Neural progenitor cell (in vitro differentiated cells): ENCODE data around the gene GJA4.

Experiments used
- CTCF ChIP-seq: fragments of 200-600 bp; sonication (generic); IDR thresholded peaks from 2 replicates; pipeline ENCODE4 v1.5.1; 2017; ENCODE audit warnings: antibody characterized with exemption, mild to moderate bottlenecking
- EZH2 ChIP-seq: fragments of 200-600 bp; sonication (generic); IDR thresholded peaks from 2 replicates; pipeline ENCODE4 v1.6.1; 2017; ENCODE audit warnings: antibody characterized with exemption, mild to moderate bottlenecking, moderate library complexity
- EZH2phosphoT487 ChIP-seq: fragments of 200-600 bp; sonication (generic); IDR thresholded peaks from 2 replicates; pipeline ENCODE4 v1.6.1; 2017; ENCODE audit warnings: antibody characterized with exemption

- TF ChIP-seq CTCF (no peak), EZH2 (no peak), EZH2phosphoT487 (no peak)
Observed at GRCh38 chr1:34825455-34826091, 32.8 kb downstream of the GJA4 start.
